NOMO-1 treated with DMSO at 0.1 percent for 48 hours (cell line): ENCODE results near the gene PHTF2.
A peak's percentile ranks its signal among the peaks of the same experiment; 100 is the strongest.

Experiments
- DNase-seq: peaks from one replicate; lab custom pipeline; 2025; ENCODE audit not compliant: unreplicated experiment; lab: John Stamatoyannopoulos, UW

The PHTF2 gene

GRCh38 chr7:77918676-77919075 is 120.1 kb downstream of the PHTF2 start:
- DNase-seq = no peak

DNA sequence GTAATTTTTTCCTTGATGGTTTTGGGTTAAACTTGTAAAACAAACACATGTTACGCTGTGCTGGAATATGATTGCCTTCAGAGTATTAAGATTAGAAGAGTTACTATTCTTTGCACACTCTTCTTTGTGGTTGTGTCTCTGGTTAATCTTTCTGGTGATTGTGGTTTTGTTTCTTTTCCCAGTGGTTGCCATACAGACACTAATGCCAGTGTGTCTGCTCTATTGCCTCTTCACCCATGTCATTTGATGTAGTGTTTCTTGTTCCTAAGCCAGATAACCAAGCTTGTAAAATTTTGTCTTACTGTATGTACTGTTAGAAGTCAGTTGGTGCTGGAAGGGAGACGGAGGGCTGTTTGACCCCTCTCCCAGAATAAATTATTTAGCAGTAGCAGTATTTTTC is 124.8 kb downstream of the PHTF2 start:
- no peak for DNase-seq

DNA sequence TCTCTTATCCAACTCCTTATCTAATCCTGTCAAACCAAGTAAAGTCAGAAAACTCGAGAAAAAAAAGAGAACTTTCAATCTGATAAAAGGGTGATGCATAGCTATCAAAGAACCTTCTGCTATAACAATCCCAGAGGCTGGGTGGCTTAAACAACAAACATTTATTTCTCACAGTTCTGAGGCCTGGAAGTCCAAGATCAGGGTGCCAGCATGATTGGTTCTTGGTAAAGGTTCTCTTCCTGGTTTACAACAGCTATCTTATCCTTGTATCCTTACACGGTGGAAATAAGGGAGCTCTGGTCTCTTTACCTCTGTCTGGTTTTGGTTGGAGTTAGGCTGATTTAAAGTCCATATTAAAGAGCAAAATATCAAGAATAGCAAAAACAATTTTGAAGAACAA is 131.9 kb downstream of the PHTF2 start:
- no peak for DNase-seq

- no peak for DNase-seq
These were observed 133.3 kb downstream of the PHTF2 start for GRCh38 chr7:77931841-77932240.

- DNase-seq = no peak
These were observed 134.8 kb downstream of the PHTF2 start for GRCh38 chr7:77933394-77933793.

GRCh38 chr7:77935652-77936348 is 137.2 kb downstream of the PHTF2 start:
- peak; percentile 70 for DNase-seq

GRCh38 chr7:77940647-77941046 is 142.1 kb downstream of the PHTF2 start:
- peak; percentile 68 for DNase-seq

- no peak for DNase-seq
These were observed 143.9 kb downstream of the PHTF2 start for GRCh38 chr7:77942431-77942830.

GRCh38 chr7:77944183-77945182 is 145.9 kb downstream of the PHTF2 start:
- DNase-seq = no peak

DNA sequence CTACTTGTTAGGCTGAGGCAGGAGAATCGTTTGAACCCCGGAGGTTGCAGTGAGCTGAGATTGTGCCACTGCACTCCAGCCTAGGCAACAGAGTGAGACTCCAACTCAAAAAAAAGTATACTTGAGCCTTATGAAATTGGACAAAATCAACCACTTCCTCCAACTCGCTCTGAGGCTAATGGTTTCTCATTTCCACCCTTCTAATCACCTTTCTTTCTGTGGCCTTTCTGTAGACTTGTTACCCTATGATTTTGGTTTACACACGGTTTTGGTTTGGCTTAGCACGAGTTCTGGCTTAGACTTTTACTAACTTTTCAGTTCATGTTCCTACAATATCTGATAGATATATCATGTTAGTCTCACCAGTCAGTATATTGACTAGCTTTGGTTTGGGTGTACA is 152.0 kb downstream of the PHTF2 start:
- no peak for DNase-seq

DNA sequence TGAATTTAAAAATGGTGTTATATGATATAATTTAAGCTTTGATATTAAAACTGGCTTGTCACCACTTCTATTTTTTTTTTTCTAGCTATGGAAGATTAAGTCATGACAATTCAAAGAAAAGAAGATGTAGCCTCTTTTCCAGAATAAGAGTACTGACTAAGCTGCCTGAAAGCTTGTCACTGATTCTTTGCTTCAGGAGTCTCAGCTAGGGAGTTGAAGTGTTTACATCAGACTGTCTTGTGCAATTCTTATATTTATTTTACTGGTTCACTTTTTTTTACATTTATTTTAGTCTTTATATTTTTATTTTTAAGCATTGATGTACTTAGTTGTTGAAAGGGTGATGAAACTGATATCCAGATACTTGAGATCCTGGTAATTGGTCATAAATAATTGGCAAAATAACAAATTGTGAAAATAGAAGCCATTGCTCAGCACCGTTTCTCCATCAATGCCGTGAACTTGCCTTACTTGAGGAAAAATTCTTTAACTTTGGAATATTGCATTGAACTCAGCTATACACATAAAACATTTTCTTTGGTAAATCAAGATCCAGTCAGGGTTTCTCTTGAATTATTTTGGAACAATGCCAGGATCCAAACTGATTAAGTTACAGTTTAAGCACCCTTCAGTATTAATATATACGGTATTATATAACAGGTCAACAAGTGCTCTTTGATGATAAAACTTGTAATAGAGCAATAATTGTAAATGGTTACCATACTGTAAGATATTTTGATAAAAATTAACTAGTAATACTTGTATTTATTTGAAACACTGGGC is 156.4 kb downstream of the PHTF2 start:
- no peak for DNase-seq

DNA sequence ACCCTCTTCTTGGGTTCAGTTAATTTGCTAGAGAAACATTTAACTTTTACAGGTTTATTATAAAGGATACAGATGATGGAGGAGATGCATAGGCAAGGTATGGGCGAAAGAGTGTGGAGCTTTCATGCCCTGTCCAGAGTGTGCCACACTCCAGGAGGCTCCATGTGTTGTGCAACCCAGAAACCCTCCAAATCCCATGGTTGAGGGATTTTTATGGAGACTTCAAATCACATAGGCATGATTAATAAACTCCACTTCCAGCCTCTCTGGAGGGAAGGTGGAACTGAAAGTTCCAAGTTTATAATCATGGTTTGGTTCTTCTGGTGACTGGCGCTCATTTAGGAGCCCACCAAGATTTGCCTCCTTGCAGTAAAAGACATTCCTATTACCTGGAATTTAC is 159.9 kb downstream of the PHTF2 start:
- DNase-seq = no peak

DNA sequence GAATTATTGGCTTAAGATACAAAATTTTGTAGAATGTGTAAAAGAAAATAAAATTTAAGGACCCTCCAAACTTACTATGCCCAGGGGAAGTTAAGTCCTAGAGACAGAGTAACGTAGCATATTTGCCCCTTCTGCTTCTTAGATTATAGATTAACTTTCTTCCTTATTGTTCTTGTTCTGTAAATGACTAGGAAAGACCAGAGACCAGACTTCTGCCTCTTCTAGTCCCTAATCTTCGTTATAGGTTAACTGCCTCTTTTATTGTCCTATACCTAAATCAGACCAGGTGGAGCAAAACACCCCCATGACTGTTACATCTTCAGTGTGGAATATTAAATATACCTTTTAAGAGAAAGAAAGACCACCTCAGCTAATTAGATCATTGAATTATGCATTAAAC is 160.5 kb downstream of the PHTF2 start:
- DNase-seq = no peak

DNA sequence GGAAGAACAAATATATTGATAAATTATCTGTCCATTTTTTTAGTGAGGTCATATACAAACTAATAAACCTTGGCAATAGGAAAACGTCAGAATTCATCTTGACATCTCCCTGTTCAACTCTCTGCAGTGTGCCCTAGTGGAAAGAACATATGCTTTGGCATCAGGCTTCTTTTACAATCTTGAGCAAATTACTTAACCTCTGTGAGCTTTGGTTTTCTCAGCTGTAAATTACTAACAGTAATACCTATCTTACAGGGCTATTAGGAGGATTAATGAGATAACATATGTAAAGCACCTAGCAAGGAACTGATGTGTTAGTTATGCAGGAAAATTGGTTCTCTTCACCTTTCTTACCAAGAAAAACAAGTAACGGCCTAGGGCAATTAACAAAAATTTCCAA is 161.8 kb downstream of the PHTF2 start:
- DNase-seq = no peak

DNA sequence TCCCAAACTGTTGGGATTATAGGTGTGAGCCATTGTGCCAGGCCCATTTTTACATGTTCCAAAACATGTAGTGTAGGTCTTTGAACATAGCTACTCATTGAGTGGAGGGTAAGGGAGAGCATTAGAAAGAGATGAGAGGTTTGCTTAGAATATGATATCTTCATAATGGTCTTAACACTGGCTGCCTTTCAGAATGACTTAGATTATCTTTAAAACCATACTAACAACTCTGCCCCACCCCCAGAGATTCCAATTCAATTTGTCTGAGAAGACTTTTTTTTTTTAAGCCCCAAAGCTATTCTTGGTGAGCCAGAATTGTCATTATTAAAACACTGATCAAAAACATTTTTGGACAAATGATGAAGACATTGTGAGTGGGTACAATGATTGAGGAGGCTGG is 168.9 kb downstream of the PHTF2 start:
- no peak for DNase-seq

DNA sequence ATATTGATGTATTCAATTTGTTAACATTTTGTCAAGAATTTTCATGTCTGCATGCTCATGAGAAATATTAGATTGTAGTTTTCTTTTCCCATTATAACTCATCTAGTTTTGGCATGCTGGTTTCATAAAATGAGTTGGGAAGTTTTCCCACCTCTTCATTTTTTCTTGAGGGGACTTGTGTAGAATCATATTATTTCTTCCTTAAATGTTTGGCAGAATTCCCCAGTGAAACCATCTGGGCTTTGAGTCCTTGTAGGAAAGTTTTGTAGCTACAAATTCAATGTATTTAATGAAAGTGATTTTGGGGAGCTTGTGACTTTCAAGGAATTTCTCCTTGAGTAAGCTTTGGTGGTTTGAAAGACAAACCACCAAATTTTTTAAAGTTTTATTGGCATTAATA is 173.2 kb downstream of the PHTF2 start:
- DNase-seq = no peak

DNA sequence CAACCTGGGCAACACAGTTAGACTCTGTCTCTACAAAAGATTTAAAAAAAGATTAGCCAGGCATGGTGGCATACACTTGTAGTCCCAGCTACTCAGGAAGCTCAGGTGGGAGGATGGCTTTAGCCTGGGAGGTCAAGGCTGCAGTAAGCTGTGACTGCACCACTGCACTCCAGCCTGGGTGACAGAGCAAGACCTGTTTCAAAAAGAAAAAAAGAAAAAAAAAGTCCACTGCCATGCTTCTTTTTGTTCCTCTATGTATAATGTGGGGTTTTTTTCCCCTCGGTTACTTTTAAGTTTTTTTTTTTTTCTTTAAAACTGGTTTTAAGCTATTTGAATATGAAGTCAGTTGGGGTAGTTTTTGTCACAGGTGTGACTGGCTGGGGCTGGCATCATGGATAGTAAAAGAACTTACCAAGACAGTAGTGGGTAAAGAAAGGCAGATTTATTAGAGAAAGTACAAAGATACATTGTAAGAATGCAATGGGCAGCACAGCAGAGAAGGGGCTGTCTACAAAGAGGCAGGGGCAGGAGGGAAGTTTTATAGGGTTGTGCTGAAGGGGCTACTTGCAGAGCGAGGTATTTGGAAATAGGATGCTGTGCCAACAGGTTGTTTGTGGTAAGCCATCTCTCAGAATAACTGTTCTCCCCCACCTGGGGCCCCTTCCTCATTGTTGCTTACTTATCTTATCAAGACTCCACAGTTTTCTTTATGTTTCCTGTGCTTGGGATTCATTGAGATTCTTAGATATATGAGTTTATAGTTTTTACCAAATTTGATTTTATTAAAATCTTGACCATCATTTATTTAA is 177.3 kb downstream of the PHTF2 start:
- DNase-seq = peak; percentile 50

DNA sequence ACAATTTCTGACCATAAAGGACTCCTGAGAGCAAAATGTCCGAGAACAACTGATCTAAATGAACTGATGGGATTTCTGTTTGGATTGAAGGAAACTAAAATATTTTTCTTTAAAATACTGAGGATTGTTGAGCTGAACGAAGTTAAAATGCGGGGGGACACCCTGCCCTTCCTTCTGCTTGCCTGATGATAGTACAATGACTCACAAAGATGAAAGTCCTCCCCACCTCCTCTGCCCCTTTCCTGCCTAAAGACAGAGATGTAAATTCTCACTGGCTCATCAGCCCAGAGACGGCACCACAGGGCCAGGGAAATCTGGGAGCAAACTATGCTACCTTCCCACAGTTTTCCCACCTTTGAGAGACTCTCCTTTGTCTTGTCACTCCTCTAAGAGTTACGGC is 180.6 kb downstream of the PHTF2 start:
- no peak for DNase-seq

- no peak for DNase-seq
These were observed 181.6 kb downstream of the PHTF2 start for GRCh38 chr7:77980087-77980713.

- no peak for DNase-seq
These were observed 184.5 kb downstream of the PHTF2 start for GRCh38 chr7:77982926-77983550.
